Measurements from ENCODE around the gene LIPT2.

DNA sequence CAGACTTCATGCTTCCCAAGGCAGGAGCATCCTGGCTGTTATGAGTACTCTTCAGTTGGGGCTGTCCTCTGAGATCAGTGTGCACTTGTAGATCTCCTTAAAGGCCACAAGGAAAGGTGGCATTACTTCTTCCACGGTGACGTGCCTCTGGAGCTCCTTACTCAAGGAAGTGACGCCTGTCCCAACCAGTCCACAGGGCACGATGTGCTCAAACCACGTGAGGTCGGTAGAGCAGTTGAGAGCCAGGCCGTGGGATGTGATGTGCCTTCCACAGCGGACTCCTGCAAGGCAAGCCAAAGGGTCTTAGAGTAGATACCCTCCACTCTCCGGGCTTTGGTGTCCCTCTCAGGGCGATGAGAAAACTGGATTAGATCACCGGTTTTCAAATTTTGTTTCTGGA, 1.4 kb downstream of the LIPT2 start:
- TF ChIP-seq, protein P1, sequence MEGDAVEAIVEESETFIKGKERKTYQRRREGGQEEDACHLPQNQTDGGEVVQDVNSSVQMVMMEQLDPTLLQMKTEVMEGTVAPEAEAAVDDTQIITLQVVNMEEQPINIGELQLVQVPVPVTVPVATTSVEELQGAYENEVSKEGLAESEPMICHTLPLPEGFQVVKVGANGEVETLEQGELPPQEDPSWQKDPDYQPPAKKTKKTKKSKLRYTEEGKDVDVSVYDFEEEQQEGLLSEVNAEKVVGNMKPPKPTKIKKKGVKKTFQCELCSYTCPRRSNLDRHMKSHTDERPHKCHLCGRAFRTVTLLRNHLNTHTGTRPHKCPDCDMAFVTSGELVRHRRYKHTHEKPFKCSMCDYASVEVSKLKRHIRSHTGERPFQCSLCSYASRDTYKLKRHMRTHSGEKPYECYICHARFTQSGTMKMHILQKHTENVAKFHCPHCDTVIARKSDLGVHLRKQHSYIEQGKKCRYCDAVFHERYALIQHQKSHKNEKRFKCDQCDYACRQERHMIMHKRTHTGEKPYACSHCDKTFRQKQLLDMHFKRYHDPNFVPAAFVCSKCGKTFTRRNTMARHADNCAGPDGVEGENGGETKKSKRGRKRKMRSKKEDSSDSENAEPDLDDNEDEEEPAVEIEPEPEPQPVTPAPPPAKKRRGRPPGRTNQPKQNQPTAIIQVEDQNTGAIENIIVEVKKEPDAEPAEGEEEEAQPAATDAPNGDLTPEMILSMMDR (conservative IDR thresholded peaks at IDR 0.05) = no peak
- TF ChIP-seq EZH2 (IDR thresholded peaks at IDR 0.05; ENCODE audit: low read depth) = no peak
